GM13977 (cell line): ENCODE results near the gene DTNA.

Experiments
- DNase-seq: peaks from one replicate; pipeline ENCODE4 v3.0.0; 2012; ENCODE audit warnings: low spot score
- CTCF ChIP-seq: IDR thresholded peaks from 2 replicates; pipeline ENCODE4 v1.5.1; 2012; ENCODE audit warnings: mild to moderate bottlenecking, control low read depth; ENCODE audit not compliant: insufficient read depth; ENCODE audit errors: extremely low read depth, missing control alignments
- in situ Hi-C: fragments of 300-500 bp; cut with MboI; formaldehyde crosslinking; loops from one replicate; pipeline ENCODE4 v1.12.0; 2022; ENCODE audit warnings: low sequenced_read_pairs, low pct_unique_long_range_greater_than_20kb, mixed read lengths, inconsistent platforms; ENCODE audit not compliant: unreplicated experiment

Gene DTNA

GRCh38 chr18:34773378-34773777 is 63.3 kb downstream of the DTNA start:
- no peak for DNase-seq
- no peak for TF ChIP-seq CTCF
- in situ Hi-C loops: no loop called here

GRCh38 chr18:34773961-34774766 is 64.1 kb downstream of the DTNA start:
- in situ Hi-C loops: no loop called here
- no peak for TF ChIP-seq CTCF
- DNase-seq: no peak

GRCh38 chr18:34775461-34775860 is 65.4 kb downstream of the DTNA start:
- no peak for TF ChIP-seq CTCF
- in situ Hi-C loops: loop anchor here (25.0 kb wide), 1 partner anchor 663 kb away; no protein-coding TSS in a partner anchor

GRCh38 chr18:34779112-34779511 is 69.0 kb downstream of the DTNA start:
- TF ChIP-seq CTCF: no peak
- in situ Hi-C loops: loop anchor here (25.0 kb wide), 1 partner anchor 667 kb away; no protein-coding TSS in a partner anchor
- DNase-seq: no peak

More at GRCh38 chr18:34775461-34775860, 65.4 kb downstream of the DTNA start:
- DNase-seq: no peak

- no peak for DNase-seq
- TF ChIP-seq CTCF: no peak
- in situ Hi-C loops: loop anchor here (25.0 kb wide), 1 partner anchor 669 kb away; no protein-coding TSS in a partner anchor
Measured at GRCh38 chr18:34780856-34781255, 70.8 kb downstream of the DTNA start.

- in situ Hi-C loops: loop anchor here (25.0 kb wide), 1 partner anchor 671 kb away; no protein-coding TSS in a partner anchor
- TF ChIP-seq CTCF: no peak
- no peak for DNase-seq
Measured at GRCh38 chr18:34783501-34783900, 73.4 kb downstream of the DTNA start.
